HepG2 (cell line): Measurements from ENCODE around the gene ZKSCAN4. TPM values are rescaled to one million over a fixed set of nuclear protein-coding genes. Genes with fewer than 3 reads are reported as not detected.

Source experiments
- ATRX ChIP-seq: sonication (generic); formaldehyde crosslinking; IDR thresholded peaks from 2 replicates; pipeline ENCODE4 v1.4.0; 2020; ENCODE audit warnings: missing genetic modification reagents, borderline replicate concordance
- CBX1 ChIP-seq: IDR thresholded peaks from one replicate; pipeline ENCODE4 v1.6.1; 2016; ENCODE audit warnings: antibody characterized with exemption, low read depth
- CEBPG ChIP-seq: IDR thresholded peaks from 2 replicates; pipeline ENCODE4 v1.6.1; 2016
- ELF4 ChIP-seq: sonication (generic); formaldehyde crosslinking; IDR thresholded peaks from 2 replicates; pipeline ENCODE4 v1.5.0; 2020; ENCODE audit warnings: missing genetic modification reagents, mild to moderate bottlenecking, moderate library complexity, borderline replicate concordance
- GATAD1 ChIP-seq: IDR thresholded peaks from 2 replicates; pipeline ENCODE4 v1.6.1; 2016; ENCODE audit warnings: missing genetic modification reagents, missing compliant biosample characterization
- ISX ChIP-seq: sonication (generic); formaldehyde crosslinking; conservative IDR thresholded peaks from 2 replicates; pipeline ENCODE4 v1.5.0; 2020; ENCODE audit warnings: missing genetic modification reagents
- KAT2B ChIP-seq: fragments of 150-350 bp; IDR thresholded peaks from 2 replicates; pipeline ENCODE4 v1.6.1; 2014; ENCODE audit warnings: low read depth, low read length, borderline replicate concordance
- KLF15 ChIP-seq: sonication (generic); formaldehyde crosslinking; IDR thresholded peaks from 2 replicates; pipeline ENCODE4 v1.8.1; 2023; ENCODE audit warnings: borderline replicate concordance, mild to moderate bottlenecking, inconsistent platforms, missing genetic modification reagents, mixed read lengths
- KLF6 ChIP-seq: IDR thresholded peaks from 2 replicates; pipeline ENCODE4 v1.8.0; 2016; ENCODE audit warnings: missing biosample characterization, missing genetic modification reagents
- KLF9 ChIP-seq: IDR thresholded peaks from 2 replicates; pipeline ENCODE4 v1.6.1; 2016; ENCODE audit warnings: low read depth
- NR3C1 ChIP-seq: sonication (generic); formaldehyde crosslinking; IDR thresholded peaks from 2 replicates; pipeline ENCODE4 v1.4.0; 2020; ENCODE audit warnings: missing genetic modification reagents
- SRSF4 ChIP-seq: fragments of 200-400 bp; formaldehyde crosslinking; IDR thresholded peaks from one replicate; pipeline ENCODE4 v1.6.1; 2018; ENCODE audit warnings: mild to moderate bottlenecking, low read depth, low read length, moderate library complexity; ENCODE audit not compliant: poor library complexity, severe bottlenecking
- TARDBP ChIP-seq: sonication (generic); formaldehyde crosslinking; IDR thresholded peaks from 2 replicates; pipeline ENCODE4 v1.8.0; 2022; ENCODE audit warnings: mild to moderate bottlenecking, missing genetic modification reagents
- TGIF2 ChIP-seq: IDR thresholded peaks from 2 replicates; pipeline ENCODE4 v1.6.1; 2016; ENCODE audit warnings: control low read depth, missing compliant biosample characterization
- ZBTB3 ChIP-seq: sonication (generic); formaldehyde crosslinking; IDR thresholded peaks from 2 replicates; pipeline ENCODE4 v1.4.0; 2020; ENCODE audit warnings: low read depth, mild to moderate bottlenecking, moderate library complexity, missing genetic modification reagents, borderline replicate concordance
- ZFP82 ChIP-seq: sonication (generic); formaldehyde crosslinking; IDR thresholded peaks from 2 replicates; pipeline ENCODE4 v1.5.1; 2020; ENCODE audit warnings: mild to moderate bottlenecking, missing genetic modification reagents, borderline replicate concordance
- ZKSCAN5 ChIP-seq: sonication (generic); formaldehyde crosslinking; IDR thresholded peaks from 2 replicates; pipeline ENCODE4 v1.5.1; 2020; ENCODE audit warnings: mild to moderate bottlenecking, missing genetic modification reagents
- ZMYM3 ChIP-seq: sonication (generic); formaldehyde crosslinking; IDR thresholded peaks from 2 replicates; pipeline ENCODE4 v1.5.1; 2020; ENCODE audit warnings: mild to moderate bottlenecking, missing genetic modification reagents
- ZNF138 ChIP-seq: sonication (generic); formaldehyde crosslinking; IDR thresholded peaks from 2 replicates; pipeline ENCODE4 v1.5.0; 2020; ENCODE audit warnings: mild to moderate bottlenecking, low read depth, missing genetic modification reagents
- polyA plus RNA-seq, 8 experiments: library from polyadenylated mRNA; depleted of rRNA in 3 of 8; stranded (reverse) in 7 of 8; unstranded in 1 of 8; fragments of >200 nt; fragmentation: Illumina TruSeq in 4 of 8; extraction: Trizol in 4 of 8; gene quantifications; 2 replicates each; pipeline versions ENCODE4 v1.2.1 to v1.2.3, GENCODE V29; 2011 to 2016; ENCODE audit warnings: low read depth in 4 of 8, missing spikeins in 1 of 8, mixed read lengths in 1 of 8; ENCODE audit not compliant: insufficient read depth in 1 of 8
- total RNA-seq, 5 experiments: library from RNA; depleted of rRNA; stranded (reverse); fragments of >200 nt; fragmentation: Illumina TruSeq; extraction: Trizol; gene quantifications; 2 replicates each; pipeline ENCODE4 v1.2.3, GENCODE V29; 2016; ENCODE audit warnings: low read depth in 1 of 5
- TF ChIP-seq, protein P1 (sequence below): sonication (generic); formaldehyde crosslinking; IDR thresholded peaks from 2 replicates; pipeline ENCODE4 v1.4.0; 2020; ENCODE audit warnings: missing genetic modification reagents
- TF ChIP-seq, protein P2 (sequence below): sonication (generic); formaldehyde crosslinking; IDR thresholded peaks from 2 replicates; pipeline ENCODE4 v1.4.0; 2020; ENCODE audit warnings: missing genetic modification reagents
- TF ChIP-seq, protein P3 (sequence below): sonication (generic); formaldehyde crosslinking; IDR thresholded peaks from 2 replicates; pipeline ENCODE4 v1.8.0; 2022; ENCODE audit warnings: mild to moderate bottlenecking, missing genetic modification reagents; ENCODE audit not compliant: insufficient replicate concordance
- TF ChIP-seq, protein P4 (sequence below): sonication (generic); formaldehyde crosslinking; IDR thresholded peaks from 2 replicates; pipeline ENCODE4 v1.4.0; 2020; ENCODE audit warnings: mild to moderate bottlenecking, missing genetic modification reagents
- TF ChIP-seq, protein P5 (sequence below): fragments of 450-650 bp; IDR thresholded peaks from 2 replicates; pipeline ENCODE4 v1.6.1; 2016

ZKSCAN4 gene
- total and polyA plus RNA-seq, 2 of the 13 experiments (the other 11 are each of a cell fraction or from before 2014, with no cell fraction given) = 2.9 to 7.8 TPM

DNA sequence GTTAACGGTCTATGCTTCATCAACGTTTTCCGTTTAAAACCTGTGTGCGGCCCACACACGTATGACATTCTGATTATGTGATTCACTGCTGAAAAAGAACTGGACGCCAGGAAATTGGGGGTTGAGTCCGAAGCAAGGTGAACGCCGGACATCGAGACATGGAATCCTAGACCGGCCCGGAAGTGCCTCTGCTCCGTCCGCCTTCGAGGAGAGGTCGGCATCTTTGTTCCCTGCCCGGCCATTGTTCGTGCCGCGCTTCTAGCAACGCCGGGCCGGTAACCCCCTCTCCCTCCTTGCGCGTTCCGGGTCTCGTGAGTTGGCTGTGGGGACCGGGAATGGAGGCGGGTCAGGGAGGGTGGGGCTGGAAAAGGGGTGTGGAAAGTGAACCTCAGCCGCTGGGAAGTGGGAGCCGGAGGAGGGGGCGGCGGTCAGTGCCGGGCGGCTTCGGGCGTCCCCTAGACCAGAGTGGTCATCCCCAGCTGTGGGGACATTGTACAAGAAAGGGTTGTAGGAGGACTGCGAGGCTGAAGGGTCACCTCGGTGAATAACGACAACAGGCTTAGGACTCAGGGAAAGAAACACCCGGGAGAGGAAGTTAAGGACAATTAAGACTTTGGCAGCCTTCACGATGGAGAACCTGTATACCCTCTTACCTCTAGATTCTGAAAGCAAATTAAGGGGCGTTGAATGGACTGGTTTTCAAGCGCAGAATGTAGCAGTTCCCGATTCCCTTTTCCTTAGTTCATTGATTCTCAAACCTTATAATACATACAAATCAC lies 26.8 kb downstream of the ZKSCAN4 start, which contains the start of gene ZSCAN9 (continued):
- TF ChIP-seq, protein P1, sequence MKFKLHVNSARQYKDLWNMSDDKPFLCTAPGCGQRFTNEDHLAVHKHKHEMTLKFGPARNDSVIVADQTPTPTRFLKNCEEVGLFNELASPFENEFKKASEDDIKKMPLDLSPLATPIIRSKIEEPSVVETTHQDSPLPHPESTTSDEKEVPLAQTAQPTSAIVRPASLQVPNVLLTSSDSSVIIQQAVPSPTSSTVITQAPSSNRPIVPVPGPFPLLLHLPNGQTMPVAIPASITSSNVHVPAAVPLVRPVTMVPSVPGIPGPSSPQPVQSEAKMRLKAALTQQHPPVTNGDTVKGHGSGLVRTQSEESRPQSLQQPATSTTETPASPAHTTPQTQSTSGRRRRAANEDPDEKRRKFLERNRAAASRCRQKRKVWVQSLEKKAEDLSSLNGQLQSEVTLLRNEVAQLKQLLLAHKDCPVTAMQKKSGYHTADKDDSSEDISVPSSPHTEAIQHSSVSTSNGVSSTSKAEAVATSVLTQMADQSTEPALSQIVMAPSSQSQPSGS (CRISPR knock-in tag) = peak; percentile 69
- TF ChIP-seq TARDBP (CRISPR knock-in tag) (peak; percentile 94), ZFP82 (CRISPR knock-in tag) (no peak), NR3C1 (CRISPR knock-in tag) (no peak), ISX (CRISPR knock-in tag) (no peak), KAT2B (no peak), TGIF2 (peak; percentile 80), ZBTB3 (CRISPR knock-in tag) (peak; percentile 40; the same call in 1 of the 2 replicates), SRSF4 (no peak), ATRX (no peak), ZMYM3 (CRISPR knock-in tag) (peak; percentile 53; the same call in 1 of the 2 replicates), CBX1 (peak; percentile 72), CEBPG (CRISPR knock-in tag) (0 out of 2 replicates have a peak, but pooled peaks have one; percentile 35), ELF4 (peak; percentile 92), KLF6 (CRISPR knock-in tag) (peak; percentile 67), KLF9 (CRISPR knock-in tag) (peak; percentile 55; the same call in 1 of the 2 replicates), KLF15 (CRISPR knock-in tag) (0 out of 2 replicates have a peak, but pooled peaks have one; percentile 37), GATAD1 (CRISPR knock-in tag) (peak; percentile 97), ZNF138 (CRISPR knock-in tag) (peak; percentile 45; the same call in 1 of the 2 replicates), ZKSCAN5 (CRISPR knock-in tag) (no peak)
- TF ChIP-seq, protein P2, sequence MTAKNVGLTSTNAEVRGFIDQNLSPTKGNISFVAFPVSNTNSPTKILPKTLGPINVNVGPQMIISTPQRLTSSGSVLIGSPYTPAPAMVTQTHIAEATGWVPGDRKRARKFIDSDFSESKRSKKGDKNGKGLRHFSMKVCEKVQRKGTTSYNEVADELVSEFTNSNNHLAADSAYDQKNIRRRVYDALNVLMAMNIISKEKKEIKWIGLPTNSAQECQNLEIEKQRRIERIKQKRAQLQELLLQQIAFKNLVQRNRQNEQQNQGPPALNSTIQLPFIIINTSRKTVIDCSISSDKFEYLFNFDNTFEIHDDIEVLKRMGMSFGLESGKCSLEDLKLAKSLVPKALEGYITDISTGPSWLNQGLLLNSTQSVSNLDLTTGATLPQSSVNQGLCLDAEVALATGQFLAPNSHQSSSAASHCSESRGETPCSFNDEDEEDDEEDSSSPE (CRISPR knock-in tag) = peak; percentile 67; the same call in 1 of the 2 replicates
- TF ChIP-seq, protein P3, sequence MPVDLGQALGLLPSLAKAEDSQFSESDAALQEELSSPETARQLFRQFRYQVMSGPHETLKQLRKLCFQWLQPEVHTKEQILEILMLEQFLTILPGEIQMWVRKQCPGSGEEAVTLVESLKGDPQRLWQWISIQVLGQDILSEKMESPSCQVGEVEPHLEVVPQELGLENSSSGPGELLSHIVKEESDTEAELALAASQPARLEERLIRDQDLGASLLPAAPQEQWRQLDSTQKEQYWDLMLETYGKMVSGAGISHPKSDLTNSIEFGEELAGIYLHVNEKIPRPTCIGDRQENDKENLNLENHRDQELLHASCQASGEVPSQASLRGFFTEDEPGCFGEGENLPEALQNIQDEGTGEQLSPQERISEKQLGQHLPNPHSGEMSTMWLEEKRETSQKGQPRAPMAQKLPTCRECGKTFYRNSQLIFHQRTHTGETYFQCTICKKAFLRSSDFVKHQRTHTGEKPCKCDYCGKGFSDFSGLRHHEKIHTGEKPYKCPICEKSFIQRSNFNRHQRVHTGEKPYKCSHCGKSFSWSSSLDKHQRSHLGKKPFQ (CRISPR knock-in tag) = no peak
- TF ChIP-seq, protein P4, sequence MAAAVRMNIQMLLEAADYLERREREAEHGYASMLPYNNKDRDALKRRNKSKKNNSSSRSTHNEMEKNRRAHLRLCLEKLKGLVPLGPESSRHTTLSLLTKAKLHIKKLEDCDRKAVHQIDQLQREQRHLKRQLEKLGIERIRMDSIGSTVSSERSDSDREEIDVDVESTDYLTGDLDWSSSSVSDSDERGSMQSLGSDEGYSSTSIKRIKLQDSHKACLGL = 0 out of 2 replicates have a peak, but pooled peaks have one; percentile 48
- TF ChIP-seq, protein P5, sequence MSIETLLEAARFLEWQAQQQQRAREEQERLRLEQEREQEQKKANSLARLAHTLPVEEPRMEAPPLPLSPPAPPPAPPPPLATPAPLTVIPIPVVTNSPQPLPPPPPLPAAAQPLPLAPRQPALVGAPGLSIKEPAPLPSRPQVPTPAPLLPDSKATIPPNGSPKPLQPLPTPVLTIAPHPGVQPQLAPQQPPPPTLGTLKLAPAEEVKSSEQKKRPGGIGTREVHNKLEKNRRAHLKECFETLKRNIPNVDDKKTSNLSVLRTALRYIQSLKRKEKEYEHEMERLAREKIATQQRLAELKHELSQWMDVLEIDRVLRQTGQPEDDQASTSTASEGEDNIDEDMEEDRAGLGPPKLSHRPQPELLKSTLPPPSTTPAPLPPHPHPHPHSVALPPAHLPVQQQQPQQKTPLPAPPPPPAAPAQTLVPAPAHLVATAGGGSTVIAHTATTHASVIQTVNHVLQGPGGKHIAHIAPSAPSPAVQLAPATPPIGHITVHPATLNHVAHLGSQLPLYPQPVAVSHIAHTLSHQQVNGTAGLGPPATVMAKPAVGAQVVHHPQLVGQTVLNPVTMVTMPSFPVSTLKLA = no peak
